Neural progenitor cell (in vitro differentiated cells): ENCODE results near the gene RSPH9. TPM values are rescaled to one million over a fixed set of nuclear protein-coding genes. Genes with fewer than 3 reads are reported as not detected.

Experiments
- DNase-seq: peaks from one replicate; pipeline ENCODE4 v3.0.0-alpha.2; 2016; ENCODE audit warnings: low spot score
- H2AFZ ChIP-seq: fragments of 200-600 bp; sonication (generic); replicated peaks from 2 replicates; pipeline ENCODE4 v1.6.1; 2016; ENCODE audit warnings: antibody characterized with exemption
- H3F3A ChIP-seq: fragments of 200-600 bp; sonication (generic); 2 replicates; pipeline ENCODE4 v1.6.1; 2016; ENCODE audit warnings: antibody characterized with exemption, low read depth
- H3K27ac ChIP-seq: fragments of 200-600 bp; sonication (generic); 2 replicates; pipeline ENCODE4 v1.5.1; 2016; ENCODE audit warnings: mild to moderate bottlenecking
- H3K27me3 ChIP-seq: fragments of 200-600 bp; sonication (generic); 2 replicates; pipeline ENCODE4 v1.6.1; 2016; ENCODE audit warnings: mild to moderate bottlenecking, moderate library complexity
- H3K36me3 ChIP-seq: fragments of 200-600 bp; sonication (generic); 2 replicates; pipeline ENCODE4 v1.5.1; 2016
- H3K4me1 ChIP-seq: fragments of 200-600 bp; sonication (generic); 2 replicates; pipeline ENCODE4 v1.6.1; 2016; ENCODE audit warnings: mixed run types
- H3K4me2 ChIP-seq: fragments of 200-600 bp; sonication (generic); 2 replicates; pipeline ENCODE4 v1.6.1; 2016
- H3K4me3 ChIP-seq: fragments of 200-600 bp; sonication (generic); 2 replicates; pipeline ENCODE4 v1.5.1; 2016
- H3K79me2 ChIP-seq: fragments of 200-600 bp; sonication (generic); 2 replicates; pipeline ENCODE4 v1.6.1; 2016; ENCODE audit warnings: low read depth
- H3K9ac ChIP-seq: fragments of 200-600 bp; sonication (generic); 2 replicates; pipeline ENCODE4 v1.6.1; 2016
- H3K9me3 ChIP-seq: fragments of 200-600 bp; sonication (generic); 2 replicates; pipeline ENCODE4 v1.5.1; 2016; ENCODE audit warnings: low read depth
- H4K20me1 ChIP-seq: fragments of 200-600 bp; sonication (generic); 2 replicates; pipeline ENCODE4 v1.6.1; 2016; ENCODE audit warnings: low read depth
- H3K27ac Mint-ChIP-seq: 3 replicates; pipeline ENCODE4 v1.8.0; 2021; ENCODE audit warnings: mixed read lengths
- H3K27me3 Mint-ChIP-seq: 2 replicates; pipeline ENCODE4 v1.8.0; 2022; ENCODE audit warnings: low read depth, mild to moderate bottlenecking, inconsistent platforms, moderate library complexity, mixed read lengths; ENCODE audit not compliant: insufficient read depth
- H3K36me3 Mint-ChIP-seq: 3 replicates; pipeline ENCODE4 v1.8.0; 2021; ENCODE audit warnings: mixed read lengths
- H3K4me1 Mint-ChIP-seq: 3 replicates; pipeline ENCODE4 v1.8.0; 2021; ENCODE audit warnings: mixed read lengths
- H3K4me3 Mint-ChIP-seq: 3 replicates; pipeline ENCODE4 v1.8.0; 2021; ENCODE audit warnings: mild to moderate bottlenecking, moderate library complexity, mixed read lengths
- H3K9me3 Mint-ChIP-seq: 3 replicates; pipeline ENCODE4 v1.8.0; 2020; ENCODE audit warnings: mixed read lengths
- EZH2 ChIP-seq: fragments of 200-600 bp; sonication (generic); IDR thresholded peaks from 2 replicates; pipeline ENCODE4 v1.6.1; 2017; ENCODE audit warnings: antibody characterized with exemption, mild to moderate bottlenecking, moderate library complexity
- EZH2phosphoT487 ChIP-seq: fragments of 200-600 bp; sonication (generic); IDR thresholded peaks from 2 replicates; pipeline ENCODE4 v1.6.1; 2017; ENCODE audit warnings: antibody characterized with exemption
- total RNA-seq: library from RNA; depleted of rRNA; stranded (reverse); fragments of >200 nt; gene quantifications from 2 replicates; pipeline ENCODE4 v1.2.3, GENCODE V29; 2015; ENCODE audit warnings: low replicate concordance
- TF ChIP-seq, protein P1 (sequence below): fragments of 200-600 bp; sonication (generic); IDR thresholded peaks from 2 replicates; pipeline ENCODE4 v1.5.1; 2017; ENCODE audit warnings: antibody characterized with exemption, mild to moderate bottlenecking

Gene RSPH9
- total RNA-seq, 1 donor from 2014 or later = 0.47 TPM

DNA sequence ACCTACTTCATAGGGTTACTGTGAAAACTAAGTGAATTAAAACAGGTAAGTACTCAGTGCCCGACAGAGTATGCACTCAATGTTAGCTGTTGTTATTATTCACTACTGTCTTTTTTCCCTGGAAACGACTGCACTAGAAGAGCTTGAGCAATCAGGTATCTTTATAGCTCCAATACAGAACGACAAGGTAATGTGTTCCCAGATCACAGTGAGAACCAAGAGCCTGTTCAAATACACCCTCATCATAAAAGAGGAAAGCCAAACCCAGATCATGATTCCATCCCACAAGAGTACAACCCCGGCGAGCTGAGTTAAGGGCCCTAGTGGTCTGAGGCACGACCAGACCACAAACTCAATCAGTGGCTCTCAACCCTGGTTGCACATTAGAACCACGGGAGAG, 32.9 kb downstream of the RSPH9 start:
- DNase-seq = no peak
- Histone ChIP-seq H3K4me3 (no peak overlapping the region), H3K27ac (no peak overlapping the region), H3K36me3 (no peaks in the 10 kb centered on the region), H3F3A (no peaks in the 10 kb centered on the region), H3K4me2 (no peak overlapping the region), H3K79me2 (peaks cover 30% of the 10 kb centered on the region), H3K9ac (no peak overlapping the region), H3K27me3 (no peaks in the 10 kb centered on the region), H3K4me1 (no peaks in the 10 kb centered on the region), H2AFZ (no peak overlapping the region), H3K9me3 (no peaks in the 10 kb centered on the region), H4K20me1 (peaks cover 27% of the 10 kb centered on the region)
- Mint-ChIP-seq H3K27me3 (peaks cover 3% of the 10 kb centered on the region), H3K36me3 (peaks cover 29% of the 10 kb centered on the region), H3K4me3 (no peak overlapping the region), H3K9me3 (no peaks in the 10 kb centered on the region), H3K4me1 (peaks cover 5% of the 10 kb centered on the region), H3K27ac (no peak overlapping the region)
- TF ChIP-seq, protein P1, sequence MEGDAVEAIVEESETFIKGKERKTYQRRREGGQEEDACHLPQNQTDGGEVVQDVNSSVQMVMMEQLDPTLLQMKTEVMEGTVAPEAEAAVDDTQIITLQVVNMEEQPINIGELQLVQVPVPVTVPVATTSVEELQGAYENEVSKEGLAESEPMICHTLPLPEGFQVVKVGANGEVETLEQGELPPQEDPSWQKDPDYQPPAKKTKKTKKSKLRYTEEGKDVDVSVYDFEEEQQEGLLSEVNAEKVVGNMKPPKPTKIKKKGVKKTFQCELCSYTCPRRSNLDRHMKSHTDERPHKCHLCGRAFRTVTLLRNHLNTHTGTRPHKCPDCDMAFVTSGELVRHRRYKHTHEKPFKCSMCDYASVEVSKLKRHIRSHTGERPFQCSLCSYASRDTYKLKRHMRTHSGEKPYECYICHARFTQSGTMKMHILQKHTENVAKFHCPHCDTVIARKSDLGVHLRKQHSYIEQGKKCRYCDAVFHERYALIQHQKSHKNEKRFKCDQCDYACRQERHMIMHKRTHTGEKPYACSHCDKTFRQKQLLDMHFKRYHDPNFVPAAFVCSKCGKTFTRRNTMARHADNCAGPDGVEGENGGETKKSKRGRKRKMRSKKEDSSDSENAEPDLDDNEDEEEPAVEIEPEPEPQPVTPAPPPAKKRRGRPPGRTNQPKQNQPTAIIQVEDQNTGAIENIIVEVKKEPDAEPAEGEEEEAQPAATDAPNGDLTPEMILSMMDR = no peak
- TF ChIP-seq EZH2 (no peak), EZH2phosphoT487 (no peak)

DNA sequence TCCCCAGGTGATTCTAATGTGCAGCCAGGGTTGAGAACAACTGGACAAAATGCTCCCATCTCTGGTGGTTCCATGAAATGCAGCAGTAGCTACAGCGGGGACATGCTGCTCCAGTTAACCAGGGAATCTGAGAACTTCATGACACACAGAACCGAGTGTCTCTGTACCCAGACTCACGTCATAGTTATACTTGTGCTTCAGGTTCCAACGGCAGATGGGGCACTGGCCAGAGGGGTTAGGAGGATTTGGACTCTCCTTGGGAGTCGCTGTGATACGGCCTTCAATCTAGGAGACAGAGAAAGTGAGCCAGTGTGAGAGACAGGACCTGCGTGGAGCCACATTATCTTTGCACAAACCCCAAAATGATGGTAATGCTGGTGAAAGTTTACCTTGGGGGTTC, 33.5 kb downstream of the RSPH9 start:
- Mint-ChIP-seq H3K36me3 (peaks cover 26% of the 10 kb centered on the region), H3K27me3 (peaks cover 3% of the 10 kb centered on the region), H3K4me3 (no peak overlapping the region), H3K27ac (no peak overlapping the region), H3K9me3 (no peaks in the 10 kb centered on the region), H3K4me1 (peaks cover 5% of the 10 kb centered on the region)
- H3K4me1 ChIP-seq = no peaks in the 10 kb centered on the region
- no peak for DNase-seq
- no peak overlapping the region for H2AFZ ChIP-seq
- no peak for TF ChIP-seq EZH2phosphoT487
- TF ChIP-seq, protein P1 = no peak
- no peak for TF ChIP-seq EZH2
- H3K9me3 ChIP-seq = no peaks in the 10 kb centered on the region
- no peaks in the 10 kb centered on the region for H3F3A ChIP-seq
- no peak overlapping the region for H3K9ac ChIP-seq
- no peaks in the 10 kb centered on the region for H3K27me3 ChIP-seq
- no peak overlapping the region for H3K4me2 ChIP-seq
- no peak overlapping the region for H3K4me3 ChIP-seq
- no peaks in the 10 kb centered on the region for H3K36me3 ChIP-seq
- peaks cover 33% of the 10 kb centered on the region for H4K20me1 ChIP-seq
- peaks cover 36% of the 10 kb centered on the region for H3K79me2 ChIP-seq
- no peak overlapping the region for H3K27ac ChIP-seq

DNA sequence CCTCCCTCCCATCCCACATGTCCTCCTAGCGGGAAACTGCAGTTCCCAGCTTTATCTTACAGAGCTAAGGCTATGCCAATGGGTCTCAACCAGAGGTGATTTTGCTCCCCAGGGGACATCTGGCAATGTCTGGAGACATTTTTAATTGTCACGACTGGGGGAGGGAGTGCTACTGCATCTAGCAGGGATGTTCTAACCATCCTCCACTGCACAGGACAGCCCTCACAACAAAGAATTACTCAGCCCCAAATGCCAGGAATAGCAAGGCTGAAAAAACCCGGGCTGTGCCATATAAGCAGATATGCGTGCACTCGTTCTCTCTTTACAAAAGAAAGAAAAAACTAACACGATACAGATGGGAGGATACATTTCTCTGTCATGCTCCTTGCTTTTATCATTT, 34.2 kb downstream of the RSPH9 start:
- no peaks in the 10 kb centered on the region for H3K36me3 ChIP-seq
- TF ChIP-seq, protein P1 = no peak
- TF ChIP-seq EZH2 = no peak
- DNase-seq = no peak
- Mint-ChIP-seq H3K4me1 (peaks cover 7% of the 10 kb centered on the region), H3K9me3 (no peaks in the 10 kb centered on the region), H3K4me3 (no peak overlapping the region), H3K27ac (no peak overlapping the region), H3K36me3 (peaks cover 26% of the 10 kb centered on the region), H3K27me3 (peaks cover 3% of the 10 kb centered on the region)
- no peak overlapping the region for H3K4me2 ChIP-seq
- no peaks in the 10 kb centered on the region for H3K9me3 ChIP-seq
- no peak overlapping the region for H3K9ac ChIP-seq
- H3K27ac ChIP-seq = no peak overlapping the region
- no peaks in the 10 kb centered on the region for H3K27me3 ChIP-seq
- H3K4me1 ChIP-seq = no peaks in the 10 kb centered on the region
- H2AFZ ChIP-seq = no peak overlapping the region
- peaks cover 40% of the 10 kb centered on the region for H4K20me1 ChIP-seq
- H3K4me3 ChIP-seq = no peak overlapping the region
- H3F3A ChIP-seq = no peaks in the 10 kb centered on the region
- H3K79me2 ChIP-seq = peaks cover 43% of the 10 kb centered on the region
